ENCODE results near the gene SH2D5.

DNA sequence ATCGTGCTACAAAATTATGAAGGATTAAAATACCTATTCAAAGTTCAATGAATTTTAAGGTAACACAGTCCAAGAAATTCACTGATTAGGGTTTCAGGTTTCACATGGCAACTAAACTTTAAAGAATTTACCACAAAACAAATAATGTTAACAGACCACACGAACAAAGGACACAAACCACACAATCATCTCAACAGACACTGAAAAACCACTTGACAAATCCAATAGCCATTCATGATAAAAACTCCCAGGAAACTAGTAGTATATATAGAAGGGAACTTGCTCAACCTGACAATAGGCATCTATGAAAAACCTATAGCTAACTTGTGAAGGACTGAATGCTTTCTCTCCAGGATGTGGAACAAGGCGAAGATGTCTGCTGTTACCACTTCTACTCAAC lies 21.1 kb upstream of the SH2D5 start:
- TF ChIP-seq, protein P1, sequence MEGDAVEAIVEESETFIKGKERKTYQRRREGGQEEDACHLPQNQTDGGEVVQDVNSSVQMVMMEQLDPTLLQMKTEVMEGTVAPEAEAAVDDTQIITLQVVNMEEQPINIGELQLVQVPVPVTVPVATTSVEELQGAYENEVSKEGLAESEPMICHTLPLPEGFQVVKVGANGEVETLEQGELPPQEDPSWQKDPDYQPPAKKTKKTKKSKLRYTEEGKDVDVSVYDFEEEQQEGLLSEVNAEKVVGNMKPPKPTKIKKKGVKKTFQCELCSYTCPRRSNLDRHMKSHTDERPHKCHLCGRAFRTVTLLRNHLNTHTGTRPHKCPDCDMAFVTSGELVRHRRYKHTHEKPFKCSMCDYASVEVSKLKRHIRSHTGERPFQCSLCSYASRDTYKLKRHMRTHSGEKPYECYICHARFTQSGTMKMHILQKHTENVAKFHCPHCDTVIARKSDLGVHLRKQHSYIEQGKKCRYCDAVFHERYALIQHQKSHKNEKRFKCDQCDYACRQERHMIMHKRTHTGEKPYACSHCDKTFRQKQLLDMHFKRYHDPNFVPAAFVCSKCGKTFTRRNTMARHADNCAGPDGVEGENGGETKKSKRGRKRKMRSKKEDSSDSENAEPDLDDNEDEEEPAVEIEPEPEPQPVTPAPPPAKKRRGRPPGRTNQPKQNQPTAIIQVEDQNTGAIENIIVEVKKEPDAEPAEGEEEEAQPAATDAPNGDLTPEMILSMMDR (IDR thresholded peaks at IDR 0.05; ENCODE audit: poor library complexity, severe bottlenecking) = no peak
- no peak for TF ChIP-seq REST (IDR thresholded peaks at IDR 0.05; ENCODE audit: borderline replicate concordance)
- TF ChIP-seq TAF1 (IDR thresholded peaks at IDR 0.05; ENCODE audit: low read depth) = no peak
